ENCODE data around the gene CFDP1.

- TF ChIP-seq CTCF (IDR thresholded peaks at IDR 0.05; ENCODE audit: low read length) (no peak), EZH2phosphoT487 (IDR thresholded peaks at IDR 0.05; ENCODE audit: low read length) (no peak)
These were observed 23.7 kb upstream of the CFDP1 start for GRCh38 chr16:75456971-75457370.

All from MM.1S (cell line).